Transverse colon (tissue), 4 donors: ENCODE measurements around the gene LSR. TPM values are rescaled to one million over a fixed set of nuclear protein-coding genes. Genes with fewer than 3 reads are reported as not detected.

Experiments used
- DNase-seq: peaks from one replicate; pipeline ENCODE4 v3.0.0-alpha.2; 2019
- H3K27ac ChIP-seq, 4 donors: fragments of 200-600 bp; sonication (generic); 2 replicates each; pipeline ENCODE4 v1.5.1; 2016 to 2018; ENCODE audit warnings: inconsistent platforms in 4 of 4
- H3K27me3 ChIP-seq: fragments of 200-600 bp; sonication (generic); 2 replicates; pipeline ENCODE4 v1.5.1; 2017; ENCODE audit warnings: inconsistent platforms
- H3K36me3 ChIP-seq, 4 donors: fragments of 200-600 bp; sonication (generic); 2 replicates each; pipeline ENCODE4 v1.5.1; 2017 to 2019; ENCODE audit warnings: inconsistent platforms in 4 of 4
- H3K4me1 ChIP-seq, 4 donors: fragments of 200-600 bp; sonication (generic); 2 replicates each; pipeline ENCODE4 v1.5.1; 2017 to 2020; ENCODE audit warnings: inconsistent platforms in 4 of 4
- H3K4me3 ChIP-seq, 4 donors: fragments of 200-600 bp; sonication (generic); 1 replicate in 1 of 4; 2 replicates in 3 of 4; pipeline versions ENCODE4 v1.5.1 to v1.6.1; 2017 to 2019; ENCODE audit warnings: inconsistent platforms in 4 of 4
- H3K9me3 ChIP-seq, 2 donors: fragments of 200-600 bp; sonication (generic); 2 replicates each; pipeline ENCODE4 v1.5.1; 2017 to 2019; ENCODE audit warnings: inconsistent platforms in 2 of 2
- EP300 ChIP-seq: sonication (generic); formaldehyde crosslinking; IDR thresholded peaks from one replicate; pipeline ENCODE4 v1.6.1; 2017; ENCODE audit warnings: antibody characterized with exemption, low read depth
- POLR2A ChIP-seq: fragments of 450-650 bp; IDR thresholded peaks from one replicate; pipeline ENCODE4 v1.6.1; 2016; ENCODE audit warnings: antibody characterized with exemption, mild to moderate bottlenecking, moderate library complexity
- POLR2AphosphoS5 ChIP-seq, 3 donors: sonication (generic); formaldehyde crosslinking; IDR thresholded peaks; one replicate each; pipeline ENCODE4 v1.6.1; 2016; ENCODE audit warnings: antibody characterized with exemption in 3 of 3
- WGBS, 2 donors: methylation state at CpG; one replicate each; pipeline ENCODE4 v1.1.5; 2018; ENCODE audit warnings: low coverage in 1 of 2; 5-methylcytosine and 5-hydroxymethylcytosine counted together
- in situ Hi-C, 4 donors: fragments of 200-750 bp; cut with MboI; loops; one replicate each; pipeline versions ENCODE4 v1.15.0 to v1.15.1; 2017; ENCODE audit warnings: low sequenced_read_pairs in 3 of 4, low pct_ligation_motif_present in 1 of 4, low pct_unique_long_range_greater_than_20kb in 1 of 4
- intact Hi-C: fragments of 100-400 bp; cut with DNase I; formaldehyde crosslinking; loops from one replicate; pipeline ENCODE4 v1.15.1; 2023; ENCODE audit warnings: low total_unique reads
- total RNA-seq, 4 donors: library from RNA; depleted of rRNA; stranded (reverse); fragments of >200 nt; gene quantifications; one replicate each; pipeline ENCODE4 v1.1.0, GENCODE V29; 2016
- TF ChIP-seq, protein P1 (sequence below), 5 experiments: fragments of 200-600 bp in 3 of 5; fragments of 450-650 bp in 2 of 5; sonication (generic) in 3 of 5; IDR thresholded peaks; 1 replicate in 2 of 5; 2 replicates in 3 of 5; pipeline ENCODE4 v1.5.1; 2016 to 2017; ENCODE audit warnings: antibody characterized with exemption in 5 of 5, inconsistent platforms in 3 of 5, mild to moderate bottlenecking in 2 of 5, moderate library complexity in 1 of 5

Gene LSR
- total RNA-seq, 4 donors from 2014 or later: 124 to 484 (median 330) TPM

DNA sequence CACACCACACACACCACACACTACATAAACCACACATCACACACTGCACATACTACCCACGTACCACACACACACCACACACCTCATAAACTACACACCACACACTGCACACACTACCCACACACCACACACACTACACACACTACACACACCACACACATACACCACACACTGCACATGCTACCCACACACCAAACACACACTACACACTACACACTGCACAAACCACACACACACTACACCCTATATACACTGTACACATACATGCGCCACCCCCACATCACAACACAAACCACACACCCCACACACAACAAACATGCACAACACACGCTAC, 48.7 kb downstream of the LSR start:
- Histone ChIP-seq H3K27me3 (peaks cover 10% of the 10 kb centered on the region), H3K4me3 (no peak overlapping the region), H3K27ac (no peak overlapping the region), H3K36me3 (no peaks in the 10 kb centered on the region), H3K4me1 (no peaks in the 10 kb centered on the region), H3K9me3 (no peaks in the 10 kb centered on the region)
- 78 to 94% methylated on average over 3 of the region's 3 CpGs for WGBS, 2 donors
- TF ChIP-seq POLR2AphosphoS5 (IDR thresholded peaks at IDR 0.05) (no peak), EP300 (no peak), POLR2A (no peak)
- TF ChIP-seq, protein P1, sequence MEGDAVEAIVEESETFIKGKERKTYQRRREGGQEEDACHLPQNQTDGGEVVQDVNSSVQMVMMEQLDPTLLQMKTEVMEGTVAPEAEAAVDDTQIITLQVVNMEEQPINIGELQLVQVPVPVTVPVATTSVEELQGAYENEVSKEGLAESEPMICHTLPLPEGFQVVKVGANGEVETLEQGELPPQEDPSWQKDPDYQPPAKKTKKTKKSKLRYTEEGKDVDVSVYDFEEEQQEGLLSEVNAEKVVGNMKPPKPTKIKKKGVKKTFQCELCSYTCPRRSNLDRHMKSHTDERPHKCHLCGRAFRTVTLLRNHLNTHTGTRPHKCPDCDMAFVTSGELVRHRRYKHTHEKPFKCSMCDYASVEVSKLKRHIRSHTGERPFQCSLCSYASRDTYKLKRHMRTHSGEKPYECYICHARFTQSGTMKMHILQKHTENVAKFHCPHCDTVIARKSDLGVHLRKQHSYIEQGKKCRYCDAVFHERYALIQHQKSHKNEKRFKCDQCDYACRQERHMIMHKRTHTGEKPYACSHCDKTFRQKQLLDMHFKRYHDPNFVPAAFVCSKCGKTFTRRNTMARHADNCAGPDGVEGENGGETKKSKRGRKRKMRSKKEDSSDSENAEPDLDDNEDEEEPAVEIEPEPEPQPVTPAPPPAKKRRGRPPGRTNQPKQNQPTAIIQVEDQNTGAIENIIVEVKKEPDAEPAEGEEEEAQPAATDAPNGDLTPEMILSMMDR (IDR thresholded peaks at IDR 0.05): no peak
- DNase-seq: no peak
- intact Hi-C loops: no loop called here
- in situ Hi-C loops: no loop called here

DNA sequence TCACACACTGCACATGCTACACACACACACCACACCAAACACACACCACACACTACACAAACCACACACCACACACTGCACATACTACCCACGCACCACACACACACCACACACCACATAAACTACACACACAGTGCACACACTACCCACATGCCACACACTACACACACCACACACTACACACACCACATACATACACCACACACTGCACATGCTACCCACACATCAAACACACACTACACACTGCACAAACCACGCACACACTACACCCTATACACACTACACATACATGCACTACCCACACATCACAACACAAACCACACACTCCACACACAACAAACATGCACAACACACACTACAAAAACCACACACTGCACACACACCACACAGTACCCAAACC, 49.1 kb downstream of the LSR start:
- DNase-seq: no peak
- Histone ChIP-seq H3K27me3 (peaks cover 6% of the 10 kb centered on the region), H3K4me1 (no peaks in the 10 kb centered on the region), H3K9me3 (no peaks in the 10 kb centered on the region), H3K36me3 (no peaks in the 10 kb centered on the region), H3K27ac (no peak overlapping the region), H3K4me3 (no peak overlapping the region)
- WGBS, 2 donors: 96 to 100% methylated on average over 2 of the region's 2 CpGs
- in situ Hi-C loops: no loop called here
- TF ChIP-seq EP300 (no peak), POLR2AphosphoS5 (IDR thresholded peaks at IDR 0.05) (no peak), POLR2A (no peak)
- TF ChIP-seq, protein P1 (IDR thresholded peaks at IDR 0.05): no peak
- intact Hi-C loops: no loop called here

DNA sequence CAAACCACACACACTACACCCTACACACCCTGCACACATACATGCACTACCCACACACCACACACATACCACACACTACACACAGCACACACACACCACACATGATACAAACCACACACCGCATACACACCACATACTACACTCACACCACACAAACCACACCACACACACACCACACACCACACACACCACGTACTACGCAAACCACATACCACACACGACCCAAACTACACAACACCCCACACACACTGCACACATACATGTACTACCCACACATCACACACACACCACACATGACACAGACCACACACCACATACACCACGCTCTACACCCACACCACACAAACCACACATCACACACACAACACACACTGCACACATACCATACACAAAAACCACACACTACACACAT, 49.8 kb downstream of the LSR start:
- intact Hi-C loops (no loop called here), in situ Hi-C loops (no loop called here)
- H3K27me3 ChIP-seq: peaks cover 5% of the 10 kb centered on the region
- DNase-seq: no peak
- no peak overlapping the region for H3K4me3 ChIP-seq
- H3K4me1 ChIP-seq: no peaks in the 10 kb centered on the region
- H3K9me3 ChIP-seq: no peaks in the 10 kb centered on the region
- TF ChIP-seq, protein P1 (IDR thresholded peaks at IDR 0.05): no peak
- TF ChIP-seq POLR2AphosphoS5 (IDR thresholded peaks at IDR 0.05) (no peak), EP300 (no peak)
- 95 to 100% methylated on average over 3 to 5 of the region's 5 CpGs for WGBS, 2 donors
- no peak overlapping the region for H3K27ac ChIP-seq
- H3K36me3 ChIP-seq: no peaks in the 10 kb centered on the region

DNA sequence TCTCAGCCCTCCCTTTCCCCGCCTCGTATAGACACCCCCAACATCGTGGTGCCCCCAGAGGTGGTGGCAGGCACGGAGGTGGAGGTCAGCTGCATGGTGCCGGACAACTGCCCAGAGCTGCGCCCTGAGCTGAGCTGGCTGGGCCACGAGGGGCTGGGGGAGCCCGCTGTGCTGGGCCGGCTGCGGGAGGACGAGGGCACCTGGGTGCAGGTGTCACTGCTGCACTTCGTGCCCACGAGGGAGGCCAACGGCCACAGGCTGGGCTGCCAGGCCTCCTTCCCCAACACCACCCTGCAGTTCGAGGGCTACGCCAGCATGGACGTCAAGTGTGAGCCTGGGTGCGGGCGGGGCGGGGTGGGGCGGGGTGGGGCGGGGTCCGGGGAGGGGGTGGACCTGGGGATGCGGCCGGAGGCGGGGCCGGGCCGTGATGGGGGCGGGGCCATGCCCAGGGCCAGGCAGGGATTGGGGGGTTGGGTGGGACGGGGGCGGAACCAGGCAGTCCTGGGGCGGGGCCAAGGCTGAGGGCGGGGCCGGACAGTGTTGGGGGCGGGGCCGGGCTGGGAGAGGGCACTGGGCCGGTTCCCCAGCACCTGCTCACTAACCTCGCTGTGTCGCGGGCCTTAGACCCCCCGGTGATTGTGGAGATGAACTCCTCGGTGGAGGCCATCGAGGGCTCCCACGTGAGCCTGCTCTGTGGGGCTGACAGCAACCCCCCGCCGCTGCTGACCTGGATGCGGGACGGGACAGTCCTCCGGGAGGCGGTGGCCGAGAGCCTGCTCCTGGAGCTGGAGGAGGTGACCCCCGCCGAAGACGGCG, 50.9 kb downstream of the LSR start:
- Histone ChIP-seq H3K9me3 (no peaks in the 10 kb centered on the region), H3K36me3 (no peaks in the 10 kb centered on the region), H3K4me1 (no peaks in the 10 kb centered on the region), H3K27ac (no peak overlapping the region), H3K4me3 (no peak overlapping the region), H3K27me3 (no peaks in the 10 kb centered on the region)
- in situ Hi-C loops: no loop called here
- intact Hi-C loops: no loop called here
- no peak for TF ChIP-seq POLR2A
- TF ChIP-seq EP300: no peak
- TF ChIP-seq, protein P1 (IDR thresholded peaks at IDR 0.05): no peak
- WGBS, 2 donors: 75% methylated on average over 33 of the region's 55 CpGs; no CpG with 5 or more reads in 1 of the 2 donors
- no peak for DNase-seq
